ENCODE measurements around the gene CIAO2B. TPM values are rescaled to one million over a fixed set of nuclear protein-coding genes. Genes with fewer than 3 reads are reported as not detected.

Gene CIAO2B
- total RNA-seq, 4 donors from 2014 or later: 15.3 to 93.8 (median 51.6) TPM

DNA sequence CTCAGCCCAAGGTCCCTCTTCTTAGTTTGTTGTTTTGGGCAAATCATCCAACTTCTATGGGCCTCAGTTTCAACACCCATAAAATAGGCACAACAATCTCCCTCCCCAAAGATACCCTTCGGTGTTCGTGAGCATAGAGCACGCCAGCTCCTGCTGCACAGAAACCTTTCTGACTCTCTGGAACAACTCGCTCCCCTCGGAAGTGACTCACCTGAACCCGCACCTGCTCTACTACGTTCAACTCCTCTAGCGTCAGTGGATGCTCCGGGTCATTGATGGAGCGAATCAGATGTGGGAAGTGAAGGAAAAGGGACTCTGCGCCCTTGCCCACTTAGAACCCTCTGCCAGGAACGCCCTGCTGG, 445 bp downstream of the CIAO2B start:
- in situ Hi-C loops (cut with MboI; ENCODE audit: low pct_ligation_motif_present in 1 of 4, low pct_unique_long_range_greater_than_20kb in 1 of 4, low sequenced_read_pairs in 3 of 4) (no loop called here), intact Hi-C loops (cut with DNase I; ENCODE audit: low total_unique reads) (no loop called here)
- no peak for TF ChIP-seq POLR2A (IDR thresholded peaks at IDR 0.05)
- TF ChIP-seq, protein P1, sequence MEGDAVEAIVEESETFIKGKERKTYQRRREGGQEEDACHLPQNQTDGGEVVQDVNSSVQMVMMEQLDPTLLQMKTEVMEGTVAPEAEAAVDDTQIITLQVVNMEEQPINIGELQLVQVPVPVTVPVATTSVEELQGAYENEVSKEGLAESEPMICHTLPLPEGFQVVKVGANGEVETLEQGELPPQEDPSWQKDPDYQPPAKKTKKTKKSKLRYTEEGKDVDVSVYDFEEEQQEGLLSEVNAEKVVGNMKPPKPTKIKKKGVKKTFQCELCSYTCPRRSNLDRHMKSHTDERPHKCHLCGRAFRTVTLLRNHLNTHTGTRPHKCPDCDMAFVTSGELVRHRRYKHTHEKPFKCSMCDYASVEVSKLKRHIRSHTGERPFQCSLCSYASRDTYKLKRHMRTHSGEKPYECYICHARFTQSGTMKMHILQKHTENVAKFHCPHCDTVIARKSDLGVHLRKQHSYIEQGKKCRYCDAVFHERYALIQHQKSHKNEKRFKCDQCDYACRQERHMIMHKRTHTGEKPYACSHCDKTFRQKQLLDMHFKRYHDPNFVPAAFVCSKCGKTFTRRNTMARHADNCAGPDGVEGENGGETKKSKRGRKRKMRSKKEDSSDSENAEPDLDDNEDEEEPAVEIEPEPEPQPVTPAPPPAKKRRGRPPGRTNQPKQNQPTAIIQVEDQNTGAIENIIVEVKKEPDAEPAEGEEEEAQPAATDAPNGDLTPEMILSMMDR (IDR thresholded peaks at IDR 0.05): no peak
- TF ChIP-seq POLR2AphosphoS5 (IDR thresholded peaks at IDR 0.05): no peak
- TF ChIP-seq EP300 (IDR thresholded peaks at IDR 0.05; ENCODE audit: low read depth): no peak
- Histone ChIP-seq H3K27ac (peak overlapping the region; percentile 93 to 97 (median 96)), H3K4me3 (peak overlapping the region; percentile 84 to 99 (median 91)), H3K36me3 (no peaks in the 10 kb centered on the region), H3K9me3 (no peaks in the 10 kb centered on the region), H3K4me1 (peaks cover 17 to 52% (median 43%) of the 10 kb centered on the region in 4 donors), H3K27me3 (no peaks in the 10 kb centered on the region)
- 0% methylated on average over 3 to 12 of the region's 12 CpGs for WGBS, 2 donors (ENCODE audit: low coverage in 1 of 2)
- no peak for DNase-seq

DNA sequence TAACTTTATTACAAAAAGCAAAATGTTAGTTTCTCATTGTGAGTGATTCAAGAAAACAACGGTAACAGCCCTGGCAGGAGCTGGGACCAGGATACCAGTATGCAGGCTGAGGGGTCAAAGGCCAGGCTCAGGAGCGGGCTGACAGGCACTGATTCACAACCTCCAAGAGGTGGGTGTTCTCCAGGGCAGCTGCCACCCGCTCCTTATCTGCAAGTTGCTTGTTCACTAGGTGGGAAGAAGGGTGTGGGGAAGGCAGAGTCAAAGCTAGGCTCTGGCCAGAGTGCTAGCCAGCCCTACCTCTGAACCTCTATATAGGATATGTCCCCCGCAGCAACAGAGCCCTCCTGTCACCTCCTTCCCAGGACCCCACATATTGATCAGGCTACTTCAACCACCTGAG, 2.1 kb downstream of the CIAO2B start:
- in situ Hi-C loops (cut with MboI; ENCODE audit: low pct_ligation_motif_present in 1 of 4, low pct_unique_long_range_greater_than_20kb in 1 of 4, low sequenced_read_pairs in 3 of 4): no loop called here
- Histone ChIP-seq H3K4me1 (peaks cover 17 to 37% (median 34%) of the 10 kb centered on the region in 4 donors), H3K4me3 (no peak overlapping the region), H3K9me3 (no peaks in the 10 kb centered on the region), H3K36me3 (no peaks in the 10 kb centered on the region), H3K27me3 (no peaks in the 10 kb centered on the region), H3K27ac (no peak overlapping the region)
- TF ChIP-seq EP300 (IDR thresholded peaks at IDR 0.05; ENCODE audit: low read depth) (no peak), POLR2AphosphoS5 (IDR thresholded peaks at IDR 0.05) (no peak), POLR2A (IDR thresholded peaks at IDR 0.05) (no peak)
- TF ChIP-seq, protein P1 (IDR thresholded peaks at IDR 0.05): no peak
- WGBS, 2 donors (ENCODE audit: low coverage in 1 of 2): 83% methylated on average over 4 of the region's 4 CpGs; no CpG with 5 or more reads in 1 of the 2 donors
- no peak for DNase-seq
- intact Hi-C loops (cut with DNase I; ENCODE audit: low total_unique reads): no loop called here

DNA sequence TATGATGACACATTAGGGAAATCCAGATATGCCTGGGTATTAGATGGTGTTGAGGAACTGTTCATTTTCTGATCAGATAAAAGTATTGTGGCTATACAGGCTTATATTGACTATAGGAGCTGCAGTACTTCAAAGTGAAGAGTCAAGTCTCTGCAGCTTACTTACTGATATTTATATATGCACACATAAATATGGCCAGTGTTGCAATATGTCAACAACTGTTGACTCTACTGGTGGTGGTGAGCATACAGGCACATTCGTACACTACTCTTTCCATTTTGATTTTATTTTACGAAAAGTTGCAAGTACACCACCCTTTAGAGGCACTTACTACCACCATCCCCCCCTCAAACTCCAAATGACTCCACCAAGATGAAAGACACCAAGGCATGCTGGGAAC, 2.5 kb downstream of the CIAO2B start:
- in situ Hi-C loops (cut with MboI; ENCODE audit: low pct_ligation_motif_present in 1 of 4, low pct_unique_long_range_greater_than_20kb in 1 of 4, low sequenced_read_pairs in 3 of 4) (no loop called here), intact Hi-C loops (cut with DNase I; ENCODE audit: low total_unique reads) (no loop called here)
- Histone ChIP-seq H3K27me3 (no peaks in the 10 kb centered on the region), H3K4me3 (no peak overlapping the region), H3K36me3 (no peaks in the 10 kb centered on the region), H3K4me1 (peaks cover 17 to 34% (median 32%) of the 10 kb centered on the region in 4 donors), H3K27ac (no peak overlapping the region), H3K9me3 (no peaks in the 10 kb centered on the region)
- no peak for DNase-seq
- TF ChIP-seq POLR2A (IDR thresholded peaks at IDR 0.05): no peak
- TF ChIP-seq, protein P1 (IDR thresholded peaks at IDR 0.05): no peak
- no peak for TF ChIP-seq POLR2AphosphoS5 (IDR thresholded peaks at IDR 0.05)
- WGBS, 2 donors (ENCODE audit: low coverage in 1 of 2): 85 to 94% methylated on average over 2 of the region's 2 CpGs

DNA sequence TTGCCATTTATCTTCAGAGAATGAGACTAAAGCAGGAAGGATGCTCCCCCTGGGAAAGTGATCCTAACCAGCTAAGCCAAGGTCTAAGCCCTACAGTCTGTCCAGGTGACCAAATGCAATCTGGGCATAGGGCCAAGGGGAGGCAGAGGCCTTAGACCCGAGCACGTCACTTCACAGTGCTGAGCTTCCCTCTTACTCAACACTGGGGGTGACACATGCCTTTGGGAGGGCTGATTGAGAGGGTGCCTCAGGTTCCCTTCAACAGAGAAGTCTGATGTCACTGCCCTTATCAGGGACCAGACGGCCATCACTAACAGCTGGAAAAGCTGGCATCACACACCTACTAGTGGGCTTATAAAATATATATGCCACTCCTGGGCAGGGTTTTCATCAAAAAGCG, 4.0 kb downstream of the CIAO2B start:
- WGBS, 2 donors (ENCODE audit: low coverage in 1 of 2): 63% methylated on average over 4 of the region's 4 CpGs; no CpG with 5 or more reads in 1 of the 2 donors
- TF ChIP-seq, protein P1 (IDR thresholded peaks at IDR 0.05): no peak
- TF ChIP-seq EP300 (IDR thresholded peaks at IDR 0.05; ENCODE audit: low read depth) (no peak), POLR2AphosphoS5 (IDR thresholded peaks at IDR 0.05) (no peak), POLR2A (IDR thresholded peaks at IDR 0.05) (no peak)
- H3K36me3 ChIP-seq: no peaks in the 10 kb centered on the region
- intact Hi-C loops (cut with DNase I; ENCODE audit: low total_unique reads): no loop called here
- peaks cover 9 to 27% (median 23%) of the 10 kb centered on the region in 4 donors for H3K4me1 ChIP-seq
- DNase-seq: peak; percentile 35
- H3K4me3 ChIP-seq: no peak overlapping the region
- peaks cover 5% of the 10 kb centered on the region for H3K27me3 ChIP-seq
- in situ Hi-C loops (cut with MboI; ENCODE audit: low pct_ligation_motif_present in 1 of 4, low pct_unique_long_range_greater_than_20kb in 1 of 4, low sequenced_read_pairs in 3 of 4): no loop called here
- H3K9me3 ChIP-seq: no peaks in the 10 kb centered on the region
- H3K27ac ChIP-seq: no peak overlapping the region
